ENCODE data around the gene POU2F3. TPM values are rescaled to one million over a fixed set of nuclear protein-coding genes. Genes with fewer than 3 reads are reported as not detected.
A peak's percentile ranks its signal among the peaks of the same experiment; 100 is the strongest.

Gene POU2F3
- total and polyA plus RNA-seq, 11 donors = 0.15 TPM; not detected in 10

GRCh38 chr11:120350637-120351036 lies 110.7 kb downstream of the POU2F3 start:
- ATAC-seq (no peak), DNase-seq (no peak)
- H3K4me1 ChIP-seq = peaks cover 0 to 84% (median 49%) of the 10 kb centered on the region in 12 donors
- no peak overlapping the region for H3K4me3 ChIP-seq
- no peaks in the 10 kb centered on the region for H3K9me3 ChIP-seq
- no peaks in the 10 kb centered on the region for H3K36me3 ChIP-seq
- TF ChIP-seq POLR2A (IDR thresholded peaks at IDR 0.05) = no peak
- TF ChIP-seq, protein P1, sequence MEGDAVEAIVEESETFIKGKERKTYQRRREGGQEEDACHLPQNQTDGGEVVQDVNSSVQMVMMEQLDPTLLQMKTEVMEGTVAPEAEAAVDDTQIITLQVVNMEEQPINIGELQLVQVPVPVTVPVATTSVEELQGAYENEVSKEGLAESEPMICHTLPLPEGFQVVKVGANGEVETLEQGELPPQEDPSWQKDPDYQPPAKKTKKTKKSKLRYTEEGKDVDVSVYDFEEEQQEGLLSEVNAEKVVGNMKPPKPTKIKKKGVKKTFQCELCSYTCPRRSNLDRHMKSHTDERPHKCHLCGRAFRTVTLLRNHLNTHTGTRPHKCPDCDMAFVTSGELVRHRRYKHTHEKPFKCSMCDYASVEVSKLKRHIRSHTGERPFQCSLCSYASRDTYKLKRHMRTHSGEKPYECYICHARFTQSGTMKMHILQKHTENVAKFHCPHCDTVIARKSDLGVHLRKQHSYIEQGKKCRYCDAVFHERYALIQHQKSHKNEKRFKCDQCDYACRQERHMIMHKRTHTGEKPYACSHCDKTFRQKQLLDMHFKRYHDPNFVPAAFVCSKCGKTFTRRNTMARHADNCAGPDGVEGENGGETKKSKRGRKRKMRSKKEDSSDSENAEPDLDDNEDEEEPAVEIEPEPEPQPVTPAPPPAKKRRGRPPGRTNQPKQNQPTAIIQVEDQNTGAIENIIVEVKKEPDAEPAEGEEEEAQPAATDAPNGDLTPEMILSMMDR (IDR thresholded peaks at IDR 0.05) = no peak
- peaks cover 0 to 62% (median 0%) of the 10 kb centered on the region in 9 donors for H3K27me3 ChIP-seq
- intact Hi-C loops (cut with DNase I) = no loop called here
- peak overlapping the region in 2 of 12 donors; percentile 16 to 26 for H3K27ac ChIP-seq

- Histone ChIP-seq H3K9me3 (no peaks in the 10 kb centered on the region), H3K4me1 (peaks cover 0 to 86% (median 43%) of the 10 kb centered on the region in 12 donors), H3K36me3 (no peaks in the 10 kb centered on the region), H3K4me3 (no peak overlapping the region), H3K27me3 (peaks cover 0 to 63% (median 0%) of the 10 kb centered on the region in 9 donors), H3K27ac (peak overlapping the region in 1 of 12 donors; percentile 14)
- WGBS, 4 donors = 53 to 69% (median 59%) methylated on average over 6 of the region's 6 CpGs
- ATAC-seq = peak in 2 of 4 donors; percentile 36 to 48
- intact Hi-C loops (cut with DNase I) = no loop called here
- DNase-seq = no peak
- TF ChIP-seq, protein P1 (IDR thresholded peaks at IDR 0.05) = no peak
- TF ChIP-seq POLR2A (IDR thresholded peaks at IDR 0.05) = no peak
Measured at GRCh38 chr11:120352405-120352804, 112.5 kb downstream of the POU2F3 start.

DNA sequence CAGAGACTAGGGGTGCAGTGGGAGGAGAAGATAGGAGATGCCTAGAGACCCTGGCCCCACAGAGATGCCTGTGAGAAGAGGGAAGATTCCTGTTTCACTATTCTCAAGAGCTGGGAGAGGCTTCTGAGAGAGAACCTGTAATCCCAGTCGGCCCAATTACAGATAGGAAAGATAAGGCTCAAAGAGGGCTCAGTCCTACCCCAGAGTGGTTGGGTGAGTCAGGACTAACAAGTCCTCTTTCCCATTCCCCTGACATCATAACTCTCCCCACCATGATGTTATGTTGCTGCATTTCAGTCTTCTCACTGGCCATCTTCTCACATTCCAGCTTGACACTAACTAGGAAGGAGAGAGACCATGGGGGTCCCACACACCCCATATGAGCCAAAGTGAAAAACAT lies 114.1 kb downstream of the POU2F3 start:
- no peak for DNase-seq
- peaks cover 0 to 82% (median 36%) of the 10 kb centered on the region in 12 donors for H3K4me1 ChIP-seq
- intact Hi-C loops (cut with DNase I) = no loop called here
- no peaks in the 10 kb centered on the region for H3K9me3 ChIP-seq
- TF ChIP-seq, protein P1 (IDR thresholded peaks at IDR 0.05) = no peak
- no peak for TF ChIP-seq POLR2A (IDR thresholded peaks at IDR 0.05)
- WGBS, 4 donors = 14 to 23% (median 20%) methylated on average over 1 of the region's 1 CpG
- peak in 1 of 4 donors; percentile 15 for ATAC-seq
- no peaks in the 10 kb centered on the region for H3K36me3 ChIP-seq
- H3K27me3 ChIP-seq = peaks cover 0 to 64% (median 0%) of the 10 kb centered on the region in 9 donors
- no peak overlapping the region for H3K4me3 ChIP-seq
- H3K27ac ChIP-seq = peak overlapping the region in 1 of 12 donors; percentile 5

DNA sequence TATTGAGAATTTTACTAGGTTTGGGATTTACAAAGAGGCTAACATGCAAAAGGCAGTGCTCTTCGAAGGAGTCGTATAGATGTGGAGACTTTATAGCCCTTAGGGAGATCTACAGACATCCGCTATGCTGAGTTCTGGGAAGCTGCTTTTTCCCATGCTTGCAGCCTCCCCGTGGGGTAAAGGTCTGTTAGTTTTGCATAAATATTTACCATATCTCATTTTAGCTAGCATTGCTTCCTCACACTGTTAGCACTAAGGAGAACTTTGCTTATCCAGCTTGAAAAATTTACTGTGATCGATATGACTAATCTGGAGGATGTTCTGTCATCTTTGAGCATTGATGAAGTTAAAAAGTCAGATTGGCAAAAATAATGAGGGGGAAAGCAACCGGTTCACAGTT lies 114.8 kb downstream of the POU2F3 start:
- ATAC-seq = peak in 1 of 4 donors; percentile 21
- TF ChIP-seq, protein P1 (IDR thresholded peaks at IDR 0.05) = no peak
- TF ChIP-seq POLR2A (IDR thresholded peaks at IDR 0.05) = no peak
- Histone ChIP-seq H3K4me1 (peaks cover 0 to 82% (median 32%) of the 10 kb centered on the region in 12 donors), H3K27me3 (peaks cover 0 to 64% (median 0%) of the 10 kb centered on the region in 9 donors), H3K4me3 (no peak overlapping the region), H3K9me3 (no peaks in the 10 kb centered on the region), H3K36me3 (no peaks in the 10 kb centered on the region), H3K27ac (no peak overlapping the region)
- DNase-seq = no peak
- WGBS, 4 donors = 58 to 72% (median 61%) methylated on average over 6 of the region's 6 CpGs
- intact Hi-C loops (cut with DNase I) = loop anchor here in 1 of 10 donors (5.0 kb wide), 1 partner anchor 38 kb away; no protein-coding TSS in a partner anchor

Data from heart left ventricle (tissue), 16 donors.